DOHH2 (cell line): Measurements from ENCODE around the gene GORASP1.

Experiments
- EZH2phosphoT487 ChIP-seq: fragments of 200-600 bp; sonication (generic); IDR thresholded peaks from 2 replicates; pipeline ENCODE4 v1.6.1; 2017; ENCODE audit warnings: borderline replicate concordance, mild to moderate bottlenecking, antibody characterized with exemption, low read length, moderate library complexity, mixed read lengths
- TF ChIP-seq, protein P1 (sequence below): fragments of 200-600 bp; sonication (generic); IDR thresholded peaks from one replicate; pipeline ENCODE4 v1.5.1; 2014; ENCODE audit warnings: antibody characterized with exemption, mild to moderate bottlenecking, low read depth, low read length; ENCODE audit not compliant: poor library complexity, severe bottlenecking

DNA sequence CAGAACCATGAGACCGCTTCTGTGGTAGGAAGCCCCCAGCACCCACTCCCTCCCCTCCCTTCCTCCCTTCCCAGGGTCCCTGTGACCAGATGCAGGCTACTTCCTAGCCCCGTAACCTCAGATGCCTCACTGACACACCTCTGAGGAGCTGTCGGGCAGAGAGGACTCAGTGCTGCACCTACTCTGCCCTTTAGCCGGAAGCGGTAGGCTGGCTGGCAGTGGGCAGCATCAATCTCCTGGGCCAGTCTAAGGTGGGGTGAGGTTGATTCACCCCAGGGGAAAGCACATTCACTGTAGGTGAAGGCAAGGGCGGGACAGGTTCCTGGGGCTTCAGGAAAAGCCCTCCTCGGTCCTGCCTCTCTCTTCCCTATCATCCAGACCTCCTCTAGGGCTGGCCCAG is 26.9 kb upstream of the GORASP1 start:
- TF ChIP-seq, protein P1, sequence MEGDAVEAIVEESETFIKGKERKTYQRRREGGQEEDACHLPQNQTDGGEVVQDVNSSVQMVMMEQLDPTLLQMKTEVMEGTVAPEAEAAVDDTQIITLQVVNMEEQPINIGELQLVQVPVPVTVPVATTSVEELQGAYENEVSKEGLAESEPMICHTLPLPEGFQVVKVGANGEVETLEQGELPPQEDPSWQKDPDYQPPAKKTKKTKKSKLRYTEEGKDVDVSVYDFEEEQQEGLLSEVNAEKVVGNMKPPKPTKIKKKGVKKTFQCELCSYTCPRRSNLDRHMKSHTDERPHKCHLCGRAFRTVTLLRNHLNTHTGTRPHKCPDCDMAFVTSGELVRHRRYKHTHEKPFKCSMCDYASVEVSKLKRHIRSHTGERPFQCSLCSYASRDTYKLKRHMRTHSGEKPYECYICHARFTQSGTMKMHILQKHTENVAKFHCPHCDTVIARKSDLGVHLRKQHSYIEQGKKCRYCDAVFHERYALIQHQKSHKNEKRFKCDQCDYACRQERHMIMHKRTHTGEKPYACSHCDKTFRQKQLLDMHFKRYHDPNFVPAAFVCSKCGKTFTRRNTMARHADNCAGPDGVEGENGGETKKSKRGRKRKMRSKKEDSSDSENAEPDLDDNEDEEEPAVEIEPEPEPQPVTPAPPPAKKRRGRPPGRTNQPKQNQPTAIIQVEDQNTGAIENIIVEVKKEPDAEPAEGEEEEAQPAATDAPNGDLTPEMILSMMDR = no peak
- no peak for TF ChIP-seq EZH2phosphoT487
